GM12872 (cell line): ENCODE measurements around the gene TIMM8A.

Source experiments
- CTCF ChIP-seq: IDR thresholded peaks from 3 replicates; pipeline ENCODE4 v1.5.1; 2011; ENCODE audit warnings: low read depth, mild to moderate bottlenecking, low read length, moderate library complexity; ENCODE audit not compliant: insufficient read depth

TIMM8A gene

DNA sequence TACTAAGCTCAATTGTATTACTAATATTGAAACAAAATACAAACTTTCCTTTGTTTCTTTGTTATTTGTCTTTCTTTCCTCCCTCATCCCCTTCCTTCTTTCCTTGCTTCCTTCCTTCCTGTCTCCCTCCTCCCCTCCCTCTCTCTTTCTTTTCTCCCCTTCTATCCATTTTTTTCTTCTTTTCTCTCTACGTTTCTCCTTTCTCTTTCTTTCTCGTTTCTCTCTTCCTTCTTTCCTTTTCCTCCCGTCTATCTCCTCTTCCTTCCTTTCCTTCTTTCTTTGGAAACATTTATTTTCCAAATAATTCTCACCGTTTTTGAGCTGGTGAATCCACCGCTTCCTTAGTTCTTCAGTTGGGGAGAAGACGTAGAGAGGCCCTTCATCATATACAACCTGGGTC lies 21.1 kb upstream of the TIMM8A start:
- no peak for TF ChIP-seq CTCF

DNA sequence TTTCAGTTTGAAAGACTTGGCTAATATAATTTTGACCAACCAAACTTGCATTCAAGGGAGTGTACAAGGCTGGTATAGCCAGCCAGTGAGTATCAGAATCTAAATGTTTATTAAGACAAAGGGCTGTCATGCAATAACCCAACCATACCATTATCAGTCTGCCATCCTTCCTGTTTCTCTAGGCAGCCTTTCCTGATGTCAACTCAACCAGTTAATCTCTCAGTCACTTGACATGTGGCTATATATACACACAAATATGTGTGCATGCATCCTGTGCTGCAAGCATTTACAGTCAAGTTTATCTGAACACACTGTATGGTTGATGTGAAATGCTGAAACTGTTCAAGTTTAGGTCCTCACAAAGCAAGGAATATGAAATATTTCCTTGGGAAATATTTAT lies 20.3 kb upstream of the TIMM8A start:
- no peak for TF ChIP-seq CTCF

DNA sequence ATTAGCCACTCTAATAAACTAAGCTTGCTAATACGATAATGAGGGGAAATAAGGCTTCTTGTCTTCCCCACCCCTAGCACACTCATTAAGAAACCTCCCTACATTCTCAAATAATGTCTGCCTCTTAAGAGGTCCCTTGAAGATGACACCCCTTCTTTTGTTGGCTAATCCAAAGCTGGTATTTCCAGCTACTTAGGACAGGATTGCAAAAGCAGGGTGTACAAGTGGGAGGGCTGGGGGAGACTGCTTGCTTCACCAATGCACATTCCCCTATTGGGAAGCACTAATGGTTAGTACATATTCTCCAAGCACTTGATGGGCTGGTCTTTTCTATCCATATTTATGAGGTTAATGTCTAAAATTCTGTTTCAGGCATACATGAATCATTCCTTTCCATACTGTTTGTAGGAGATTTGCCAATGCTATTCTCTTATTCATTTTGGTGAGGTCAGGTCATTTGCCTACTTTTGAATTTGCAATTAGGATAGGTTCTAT lies 16.8 kb upstream of the TIMM8A start:
- no peak for TF ChIP-seq CTCF

DNA sequence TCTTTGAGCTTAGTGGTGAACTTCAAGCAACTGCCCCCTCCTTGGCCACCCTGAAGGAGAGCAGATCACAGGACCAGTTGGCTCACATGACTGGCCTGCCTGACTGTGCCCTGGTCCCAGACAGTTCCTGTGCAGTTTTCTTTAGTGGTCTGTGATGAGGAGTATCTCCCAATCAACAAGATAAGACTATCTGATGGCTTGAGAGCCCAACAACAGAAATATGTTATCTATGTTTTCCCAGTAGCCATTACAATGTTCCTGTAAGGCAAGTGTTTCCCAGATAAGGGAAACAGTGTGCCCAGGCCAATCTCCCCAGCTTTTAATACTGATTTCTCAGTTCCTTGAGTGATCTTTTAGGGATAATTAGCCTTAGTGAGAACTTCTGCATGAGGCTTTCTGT lies 14.2 kb upstream of the TIMM8A start:
- no peak for TF ChIP-seq CTCF

GRCh38 chrX:101362116-101362515 lies 13.6 kb upstream of the TIMM8A start:
- TF ChIP-seq CTCF, result no peak

DNA sequence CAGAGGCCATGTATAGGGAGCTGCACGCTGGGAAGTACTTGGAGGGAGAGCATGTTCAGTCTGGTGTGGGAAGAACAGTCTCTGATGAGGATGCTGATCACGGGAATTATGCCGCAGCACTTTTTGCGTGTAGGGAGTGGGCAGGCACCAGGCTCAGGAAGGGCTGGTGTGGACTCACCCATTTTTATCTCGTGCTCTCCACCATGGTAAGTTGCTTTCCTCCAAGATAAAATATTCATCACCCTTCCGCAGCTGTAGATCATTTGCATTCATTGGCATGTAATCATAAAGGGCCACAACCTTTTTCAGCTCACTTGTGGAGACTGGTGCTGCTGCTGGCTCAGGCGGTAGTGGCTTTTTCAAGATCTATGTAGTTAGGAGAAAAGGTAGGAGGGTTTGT lies 11.8 kb upstream of the TIMM8A start:
- TF ChIP-seq CTCF, result no peak

DNA sequence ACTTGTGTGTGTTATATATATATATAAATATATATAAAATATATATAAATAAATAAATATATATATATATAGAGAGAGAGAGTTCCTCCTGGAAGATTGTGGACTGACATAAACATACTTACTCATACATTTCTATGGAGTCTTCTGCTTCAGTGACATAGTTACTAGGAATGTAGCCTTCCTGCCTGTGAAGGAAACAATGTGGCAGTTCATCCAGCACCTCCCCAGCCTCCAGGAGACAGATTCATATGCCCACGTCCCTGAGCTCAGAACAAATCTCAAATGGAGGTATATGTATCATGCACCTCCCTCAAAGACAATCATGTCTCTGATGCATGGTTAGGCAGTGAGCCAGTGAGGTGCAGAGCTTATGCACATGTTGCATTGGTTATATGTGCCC lies 11.4 kb upstream of the TIMM8A start:
- no peak for TF ChIP-seq CTCF
